Nephron (organoid): ENCODE data around the gene APOBEC3G.

ENCODE experiments used
- H3K27ac Mint-ChIP-seq, 3 experiments: 2 replicates each; pipeline ENCODE4 v1.8.0; 2020; ENCODE audit warnings: mixed read lengths in 3 of 3, mild to moderate bottlenecking in 2 of 3, moderate library complexity in 1 of 3
- H3K27me3 Mint-ChIP-seq: 2 replicates; pipeline ENCODE4 v1.8.0; 2021; ENCODE audit warnings: low read depth, mild to moderate bottlenecking, moderate library complexity, mixed read lengths
- H3K36me3 Mint-ChIP-seq: 2 replicates; pipeline ENCODE4 v1.8.0; 2020; ENCODE audit warnings: low read depth, mixed read lengths
- H3K4me1 Mint-ChIP-seq: 2 replicates; pipeline ENCODE4 v1.8.0; 2020; ENCODE audit warnings: mixed read lengths
- H3K4me3 Mint-ChIP-seq, 3 experiments: 2 replicates each; pipeline ENCODE4 v1.8.0; 2020; ENCODE audit warnings: mild to moderate bottlenecking in 3 of 3, mixed read lengths in 3 of 3, moderate library complexity in 2 of 3
- H3K9me3 Mint-ChIP-seq: 2 replicates; pipeline ENCODE4 v1.8.0; 2020; ENCODE audit warnings: mixed read lengths
- TF ChIP-seq, protein P1 (sequence below), 3 experiments: fragments of 200-600 bp; sonication (generic); IDR thresholded peaks; one replicate each; pipeline ENCODE4 v1.5.0; 2021; ENCODE audit warnings: antibody characterized with exemption in 3 of 3; ENCODE audit not compliant: unreplicated experiment in 3 of 3

Gene APOBEC3G

DNA sequence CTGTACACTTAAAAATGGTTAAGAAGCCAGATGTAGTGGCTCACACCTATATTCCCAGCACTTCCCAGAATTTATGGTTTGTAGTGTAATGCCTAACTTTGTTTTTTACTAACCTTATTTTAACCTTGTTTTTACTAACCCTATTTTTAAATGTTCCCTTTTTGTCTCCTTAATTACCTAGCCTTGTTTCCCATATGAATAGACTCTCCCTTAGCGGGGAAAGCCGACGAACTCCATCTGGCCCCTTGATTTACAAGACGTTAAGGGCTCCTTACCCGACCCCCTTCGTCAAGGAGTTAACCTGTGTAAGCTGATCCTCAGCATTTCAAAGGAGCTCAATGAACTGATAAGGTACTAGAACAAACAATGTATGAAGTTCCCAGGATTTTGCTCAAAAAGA is 37.0 kb downstream of the APOBEC3G start:
- Mint-ChIP-seq H3K27me3 (peaks cover 46% of the 10 kb centered on the region), H3K36me3 (no peaks in the 10 kb centered on the region), H3K27ac (no peak overlapping the region), H3K4me1 (peaks cover 15% of the 10 kb centered on the region), H3K9me3 (no peaks in the 10 kb centered on the region), H3K4me3 (no peak overlapping the region)
- TF ChIP-seq, protein P1, sequence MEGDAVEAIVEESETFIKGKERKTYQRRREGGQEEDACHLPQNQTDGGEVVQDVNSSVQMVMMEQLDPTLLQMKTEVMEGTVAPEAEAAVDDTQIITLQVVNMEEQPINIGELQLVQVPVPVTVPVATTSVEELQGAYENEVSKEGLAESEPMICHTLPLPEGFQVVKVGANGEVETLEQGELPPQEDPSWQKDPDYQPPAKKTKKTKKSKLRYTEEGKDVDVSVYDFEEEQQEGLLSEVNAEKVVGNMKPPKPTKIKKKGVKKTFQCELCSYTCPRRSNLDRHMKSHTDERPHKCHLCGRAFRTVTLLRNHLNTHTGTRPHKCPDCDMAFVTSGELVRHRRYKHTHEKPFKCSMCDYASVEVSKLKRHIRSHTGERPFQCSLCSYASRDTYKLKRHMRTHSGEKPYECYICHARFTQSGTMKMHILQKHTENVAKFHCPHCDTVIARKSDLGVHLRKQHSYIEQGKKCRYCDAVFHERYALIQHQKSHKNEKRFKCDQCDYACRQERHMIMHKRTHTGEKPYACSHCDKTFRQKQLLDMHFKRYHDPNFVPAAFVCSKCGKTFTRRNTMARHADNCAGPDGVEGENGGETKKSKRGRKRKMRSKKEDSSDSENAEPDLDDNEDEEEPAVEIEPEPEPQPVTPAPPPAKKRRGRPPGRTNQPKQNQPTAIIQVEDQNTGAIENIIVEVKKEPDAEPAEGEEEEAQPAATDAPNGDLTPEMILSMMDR (IDR thresholded peaks at IDR 0.05; ENCODE audit: unreplicated experiment in 3 of 3): no peak

DNA sequence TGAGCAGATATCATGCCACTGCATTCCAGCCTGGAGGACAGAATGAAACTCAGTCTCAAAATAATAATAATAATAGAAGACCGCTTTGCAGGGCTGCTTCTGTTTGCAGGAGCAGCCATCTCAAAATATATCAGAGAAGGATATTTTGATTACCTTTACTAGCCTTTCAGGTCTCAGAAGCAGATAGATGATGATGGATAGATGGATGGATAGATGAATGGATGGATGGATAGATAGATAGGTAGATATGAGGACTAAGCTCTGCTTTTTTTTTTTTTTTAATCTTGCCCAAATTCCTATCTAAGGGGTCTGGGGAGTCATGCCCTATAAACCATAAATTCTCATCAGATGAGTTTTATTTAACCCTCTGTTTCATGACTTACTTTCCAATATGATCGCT is 38.5 kb downstream of the APOBEC3G start:
- Mint-ChIP-seq H3K27me3 (peaks cover 42% of the 10 kb centered on the region), H3K36me3 (no peaks in the 10 kb centered on the region), H3K4me3 (no peak overlapping the region), H3K4me1 (peaks cover 15% of the 10 kb centered on the region), H3K27ac (no peak overlapping the region), H3K9me3 (no peaks in the 10 kb centered on the region)
- TF ChIP-seq, protein P1 (IDR thresholded peaks at IDR 0.05; ENCODE audit: unreplicated experiment in 3 of 3): no peak

GRCh38 chr22:39115977-39116621 is 39.0 kb downstream of the APOBEC3G start:
- Mint-ChIP-seq H3K9me3 (no peaks in the 10 kb centered on the region), H3K4me3 (no peak overlapping the region), H3K27ac (no peak overlapping the region), H3K27me3 (peaks cover 42% of the 10 kb centered on the region), H3K36me3 (no peaks in the 10 kb centered on the region), H3K4me1 (peaks cover 11% of the 10 kb centered on the region)
- TF ChIP-seq, protein P1 (IDR thresholded peaks at IDR 0.05; ENCODE audit: unreplicated experiment in 3 of 3): no peak

DNA sequence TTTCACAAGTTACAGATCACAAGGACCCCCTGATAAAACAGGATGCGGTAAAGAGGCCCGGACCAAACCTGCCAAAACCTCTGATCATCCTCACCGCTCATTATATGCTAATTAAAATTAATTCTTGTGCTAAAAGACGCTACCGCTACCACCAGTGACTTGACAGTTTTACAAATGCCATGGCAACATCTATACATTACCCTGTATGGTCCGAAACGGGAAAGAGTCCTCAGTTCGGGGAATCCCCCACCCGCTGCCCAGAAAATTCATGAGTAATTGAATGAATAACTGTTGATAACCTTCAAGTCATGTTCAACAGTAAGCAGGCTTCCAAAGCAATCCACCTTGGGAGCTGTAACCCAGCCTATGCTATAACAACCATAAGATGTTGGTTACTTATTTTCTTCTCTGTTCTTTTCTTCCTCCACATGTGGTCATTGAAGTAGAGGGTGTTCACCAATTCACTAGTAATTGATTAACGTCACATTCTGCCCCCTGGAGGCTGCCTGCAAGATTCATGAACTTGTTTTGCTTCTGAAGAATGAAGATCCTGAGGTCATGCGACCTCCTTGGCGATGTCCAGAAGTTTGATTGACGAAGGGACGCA is 40.6 kb downstream of the APOBEC3G start:
- Mint-ChIP-seq H3K27ac (no peak overlapping the region), H3K36me3 (no peaks in the 10 kb centered on the region), H3K4me3 (no peak overlapping the region), H3K27me3 (peaks cover 42% of the 10 kb centered on the region), H3K4me1 (peaks cover 10% of the 10 kb centered on the region), H3K9me3 (no peaks in the 10 kb centered on the region)
- TF ChIP-seq, protein P1 (IDR thresholded peaks at IDR 0.05; ENCODE audit: unreplicated experiment in 3 of 3): peak; percentile 38 to 51 (median 40)

DNA sequence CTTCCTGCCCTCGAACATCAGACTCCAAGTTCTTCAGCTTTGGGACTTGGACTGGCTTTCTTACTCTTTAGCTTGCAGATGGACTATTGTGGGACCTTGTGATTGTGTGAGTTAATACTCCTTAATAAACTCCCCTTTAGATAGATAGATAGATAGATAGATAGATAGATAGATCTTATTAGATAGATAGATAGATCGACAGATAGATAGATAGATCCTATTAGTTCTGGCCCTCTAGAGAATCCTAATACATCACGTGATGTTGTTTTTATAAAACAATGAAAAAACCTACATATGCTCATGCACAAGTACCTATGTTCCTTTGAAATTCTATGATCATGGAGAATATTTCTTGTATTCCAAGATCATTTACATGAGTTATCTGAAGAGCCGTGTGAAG is 43.9 kb downstream of the APOBEC3G start:
- Mint-ChIP-seq H3K4me1 (peaks cover 4% of the 10 kb centered on the region), H3K27me3 (peaks cover 17% of the 10 kb centered on the region), H3K4me3 (no peak overlapping the region), H3K9me3 (no peaks in the 10 kb centered on the region), H3K27ac (no peak overlapping the region), H3K36me3 (no peaks in the 10 kb centered on the region)
- TF ChIP-seq, protein P1 (IDR thresholded peaks at IDR 0.05; ENCODE audit: unreplicated experiment in 3 of 3): no peak
